ENCODE data around the gene PRR12.

PRR12 gene

GRCh38 chr19:49592486-49593232 is 1.7 kb downstream of the PRR12 start (continued):
- TF ChIP-seq ZNF148 (tag by site-specific recombination; IDR thresholded peaks at IDR 0.05; ENCODE audit: borderline replicate concordance) = no peak
- no peak for TF ChIP-seq ZNF155 (tag by site-specific recombination; IDR thresholded peaks at IDR 0.05)
- TF ChIP-seq ZNF37A (tag by site-specific recombination; IDR thresholded peaks at IDR 0.05) = no peak
- no peak; the same call in 1 of the 2 replicates for TF ChIP-seq SCRT2 (tag by site-specific recombination; IDR thresholded peaks at IDR 0.05)
- TF ChIP-seq ZNF830 (tag by site-specific recombination; IDR thresholded peaks at IDR 0.05; ENCODE audit: low read depth) = no peak
- TF ChIP-seq ZNF629 (tag by site-specific recombination; IDR thresholded peaks at IDR 0.05) = no peak
- TF ChIP-seq ZNF341 (tag by site-specific recombination; IDR thresholded peaks at IDR 0.05; ENCODE audit: low read depth) = peak; percentile 63

- Histone ChIP-seq H3K36me3 (ENCODE audit: control insufficient read depth in 2 of 2, insufficient read depth in 1 of 2, low read length in 2 of 2) (peaks cover 26 to 40% of the 10 kb centered on the region in 2 experiments), H3K9me3 (ENCODE audit: control insufficient read depth, insufficient read depth, low read depth, low read length) (no peaks in the 10 kb centered on the region), H3K4me1 (ENCODE audit: control insufficient read depth, insufficient read depth, low read length) (peaks cover 7% of the 10 kb centered on the region), H3K4me3 (ENCODE audit: low read depth, low read length) (peak overlapping the region; percentile 82), H3K27ac (ENCODE audit: extremely low read depth, low read depth, low read length) (peak overlapping the region; percentile 98)
- CTCF ChIA-PET = interaction anchor here (0.6 to 1.2 kb wide), 9 partner anchors 21 to 1105 kb away, joined by 3 to 5 read pairs (median 4); no protein-coding TSS in a partner anchor
- POLR2A ChIA-PET = interaction anchor here (0.6 to 7.1 kb wide), 19 partner anchors 11 to 891 kb away, joined by 3 to 124 read pairs (median 5); partner anchors contain the start of genes FUZ, NOSIP, PIH1D1 and PRRG2
- TF ChIP-seq GLIS1 (tag by site-specific recombination; IDR thresholded peaks at IDR 0.05) (peak; percentile 78), ZBTB48 (tag by site-specific recombination; IDR thresholded peaks at IDR 0.05) (no peak), ELK4 (IDR thresholded peaks at IDR 0.05; ENCODE audit: borderline replicate concordance, low read depth, low read length) (no peak), ZBTB6 (tag by site-specific recombination; IDR thresholded peaks at IDR 0.05) (no peak), BCL11A (tag by site-specific recombination; IDR thresholded peaks at IDR 0.05; ENCODE audit: low read depth) (peak; percentile 60; the same call in 1 of the 2 replicates), HIC1 (tag by site-specific recombination; IDR thresholded peaks at IDR 0.05) (peak; percentile 56; the same call in 1 of the 2 replicates), ZFP69B (tag by site-specific recombination; IDR thresholded peaks at IDR 0.05) (no peak), ZNF184 (tag by site-specific recombination; IDR thresholded peaks at IDR 0.05) (no peak), GLIS2 (tag by site-specific recombination; IDR thresholded peaks at IDR 0.05) (peak; percentile 71), PRDM4 (tag by site-specific recombination; IDR thresholded peaks at IDR 0.05) (no peak), GLI2 (tag by site-specific recombination; IDR thresholded peaks at IDR 0.05; ENCODE audit: borderline replicate concordance, low read depth) (no peak), TRIM28 (IDR thresholded peaks at IDR 0.05; ENCODE audit: borderline replicate concordance, low read length) (no peak), ZNF302 (tag by site-specific recombination; IDR thresholded peaks at IDR 0.05; ENCODE audit: low read depth) (no peak), PATZ1 (tag by site-specific recombination; IDR thresholded peaks at IDR 0.05) (peak; percentile 95), SP2 (tag by site-specific recombination; IDR thresholded peaks at IDR 0.05) (peak; percentile 96)
These were observed 2.5 kb downstream of the PRR12 start for GRCh38 chr19:49593233-49594113.

Data from HEK293 (cell line).